SK-N-SH (cell line): ENCODE results near the gene TSPAN14. TPM values are rescaled to one million over a fixed set of nuclear protein-coding genes. Genes with fewer than 3 reads are reported as not detected.

Experiments used
- CTCF ChIA-PET: fragments of 300-600, 350-600 bp; formaldehyde crosslinking; extraction: SDS; loops from one replicate; lab custom pipeline; 2021; lab: Yijun Ruan, JAX
- POLR2A ChIA-PET: fragments of 350-600 bp; sonication (Branson Sonifier 250); formaldehyde crosslinking; extraction: SDS; loops from one replicate; lab custom pipeline; 2020; ENCODE audit warnings: antibody characterized with exemption, inconsistent platforms; lab: Yijun Ruan, JAX
- DNase-seq: peaks from one replicate; pipeline ENCODE4 v3.0.0; 2012
- H2AFZ ChIP-seq: fragments of 200-600 bp; sonication (generic); 2 replicates; pipeline ENCODE4 v1.8.1; 2016; ENCODE audit warnings: antibody characterized with exemption, mild to moderate bottlenecking, low read depth
- H3F3A ChIP-seq: fragments of 200-600 bp; sonication (generic); replicated peaks from 2 replicates; pipeline ENCODE3; 2016; ENCODE audit warnings: antibody characterized with exemption, mild to moderate bottlenecking; ENCODE audit not compliant: insufficient read depth
- H3K27ac ChIP-seq, 2 experiments: fragments of 200-500 bp in 1 of 2; fragments of 200-600 bp in 1 of 2; sonication (Bioruptor generic) in 1 of 2; sonication (generic), shearing (Covaris generic) in 1 of 2; 2 replicates each; pipeline versions ENCODE4 v1.5.1 to v1.6.1; 2014 to 2016; ENCODE audit warnings: low read depth in 2 of 2, inconsistent platforms in 1 of 2, low read length in 1 of 2, mild to moderate bottlenecking in 1 of 2, mixed read lengths in 1 of 2
- H3K27me3 ChIP-seq: fragments of 200-600 bp; sonication (generic), shearing (Covaris generic); 2 replicates; pipeline ENCODE4 v1.6.1; 2016; ENCODE audit warnings: mixed run types; ENCODE audit not compliant: insufficient read depth
- H3K36me3 ChIP-seq, 2 experiments: fragments of 200-500 bp in 1 of 2; fragments of 200-600 bp in 1 of 2; sonication (Bioruptor generic) in 1 of 2; sonication (generic) in 1 of 2; replicated peaks in 1 of 2; 2 replicates each; pipeline versions ENCODE3 to v1.5.1; 2014 to 2016; ENCODE audit warnings: low read length in 1 of 2, mild to moderate bottlenecking in 1 of 2; ENCODE audit not compliant: insufficient read depth in 2 of 2, control insufficient read depth in 1 of 2
- H3K4me1 ChIP-seq, 2 experiments: fragments of 200-500 bp in 1 of 2; fragments of 200-600 bp in 1 of 2; sonication (Bioruptor generic) in 1 of 2; sonication (generic), shearing (Covaris generic) in 1 of 2; 2 replicates each; pipeline versions ENCODE4 v1.5.1 to v1.6.1; 2014 to 2016; ENCODE audit warnings: low read depth in 1 of 2, low read length in 1 of 2, mixed run types in 1 of 2; ENCODE audit not compliant: insufficient read depth in 2 of 2, control insufficient read depth in 1 of 2
- H3K4me2 ChIP-seq: fragments of 200-600 bp; sonication (generic), shearing (Covaris generic); 2 replicates; pipeline ENCODE4 v1.6.1; 2017; ENCODE audit warnings: mixed run types
- H3K4me3 ChIP-seq, 2 experiments: fragments of 200-500 bp in 1 of 2; fragments of 200-600 bp in 1 of 2; sonication (Bioruptor generic) in 1 of 2; sonication (generic), shearing (Covaris generic) in 1 of 2; 2 replicates each; pipeline versions ENCODE4 v1.5.1 to v1.8.1; 2014 to 2016; ENCODE audit warnings: low read depth in 2 of 2, inconsistent platforms in 1 of 2, low read length in 1 of 2, mild to moderate bottlenecking in 1 of 2, mixed read lengths in 1 of 2, moderate library complexity in 1 of 2
- H3K79me2 ChIP-seq: fragments of 200-600 bp; sonication (generic); 2 replicates; pipeline ENCODE4 v1.8.1; 2017; ENCODE audit warnings: mild to moderate bottlenecking; ENCODE audit not compliant: insufficient read depth
- H3K9ac ChIP-seq: fragments of 200-600 bp; sonication (generic); 2 replicates; pipeline ENCODE4 v1.6.1; 2017; ENCODE audit warnings: mixed run types
- H3K9me2 ChIP-seq: fragments of 200-600 bp; sonication (generic); 2 replicates; pipeline ENCODE4 v1.6.1; 2017; ENCODE audit warnings: mixed run types
- H3K9me3 ChIP-seq: fragments of 200-600 bp; sonication (generic); 2 replicates; pipeline ENCODE4 v1.6.1; 2017; ENCODE audit warnings: mixed run types, mild to moderate bottlenecking, moderate library complexity
- H4K20me1 ChIP-seq: fragments of 200-600 bp; sonication (generic); 2 replicates; pipeline ENCODE4 v1.6.1; 2017; ENCODE audit warnings: mild to moderate bottlenecking, mixed run types; ENCODE audit not compliant: insufficient read depth
- CHD2 ChIP-seq: fragments of 150-350 bp; IDR thresholded peaks from 2 replicates; pipeline ENCODE4 v1.6.1; 2018; ENCODE audit warnings: low read length; ENCODE audit not compliant: partially characterized antibody
- CTCF ChIP-seq: fragments of 200-600 bp; sonication (generic); IDR thresholded peaks from 2 replicates; pipeline ENCODE4 v1.6.1; 2017; ENCODE audit warnings: antibody characterized with exemption, mild to moderate bottlenecking, moderate library complexity
- ELF1 ChIP-seq: IDR thresholded peaks from 2 replicates; pipeline ENCODE4 v1.4.0; 2012
- EP300 ChIP-seq, 2 experiments: IDR thresholded peaks; 2 replicates each; pipeline versions ENCODE4 v1.4.0 to v1.6.1; 2012; ENCODE audit warnings: borderline replicate concordance in 1 of 2, low read depth in 1 of 2, low read length in 1 of 2
- FOSL2 ChIP-seq: IDR thresholded peaks from 2 replicates; pipeline ENCODE4 v1.4.0; 2012; ENCODE audit warnings: low read depth, mild to moderate bottlenecking, moderate library complexity, borderline replicate concordance
- GABPA ChIP-seq: IDR thresholded peaks from 2 replicates; pipeline ENCODE4 v1.4.0; 2012; ENCODE audit warnings: low read depth, mild to moderate bottlenecking
- JUND ChIP-seq: IDR thresholded peaks from 2 replicates; pipeline ENCODE4 v1.4.0; 2012
- MEF2A ChIP-seq: IDR thresholded peaks from 2 replicates; pipeline ENCODE4 v1.4.0; 2012; ENCODE audit warnings: low read depth, borderline replicate concordance
- NFIC ChIP-seq: IDR thresholded peaks from 2 replicates; pipeline ENCODE4 v1.4.0; 2012; ENCODE audit warnings: borderline replicate concordance
- NRF1 ChIP-seq: IDR thresholded peaks from 2 replicates; pipeline ENCODE4 v1.6.1; 2012; ENCODE audit warnings: low read depth, mild to moderate bottlenecking, low read length
- REST ChIP-seq: IDR thresholded peaks from 2 replicates; pipeline ENCODE4 v1.6.1; 2012; ENCODE audit warnings: mild to moderate bottlenecking, low read depth, low read length, moderate library complexity
- RFX5 ChIP-seq: IDR thresholded peaks from 2 replicates; pipeline ENCODE4 v1.6.1; 2012; ENCODE audit warnings: mild to moderate bottlenecking, improper control_type of control experiment, low read length
- RXRA ChIP-seq: IDR thresholded peaks from 2 replicates; pipeline ENCODE4 v1.4.0; 2012; ENCODE audit warnings: low read depth, mild to moderate bottlenecking, borderline replicate concordance
- TAF1 ChIP-seq: IDR thresholded peaks from 2 replicates; pipeline ENCODE4 v1.6.1; 2012; ENCODE audit warnings: low read depth, mild to moderate bottlenecking, low read length, moderate library complexity, borderline replicate concordance
- USF2 ChIP-seq: fragments of 150-350 bp; IDR thresholded peaks from 2 replicates; pipeline ENCODE4 v1.6.1; 2017; ENCODE audit warnings: antibody characterized with exemption, low read length, low read depth, borderline replicate concordance
- WGBS: methylation state at CpG from one replicate; pipeline ENCODE4 v1.1.6; 2017; ENCODE audit warnings: low lambda C conversion rate; 5-methylcytosine and 5-hydroxymethylcytosine counted together
- polyA plus RNA-seq, 3 experiments: library from polyadenylated mRNA; depleted of rRNA; stranded (reverse); fragments of >200 nt; gene quantifications; 2 replicates each; pipeline ENCODE4 v1.2.3, GENCODE V29; 2012
- TF ChIP-seq, protein P1 (sequence below): IDR thresholded peaks from 2 replicates; pipeline ENCODE4 v1.4.0; 2012; ENCODE audit warnings: low read depth, borderline replicate concordance
- TF ChIP-seq, protein P2 (sequence below): IDR thresholded peaks from 2 replicates; pipeline ENCODE4; 2012

Gene TSPAN14
- polyA plus RNA-seq, 1 of the 3 experiments (the other 2 are of a cell fraction) = 78.1 TPM

DNA sequence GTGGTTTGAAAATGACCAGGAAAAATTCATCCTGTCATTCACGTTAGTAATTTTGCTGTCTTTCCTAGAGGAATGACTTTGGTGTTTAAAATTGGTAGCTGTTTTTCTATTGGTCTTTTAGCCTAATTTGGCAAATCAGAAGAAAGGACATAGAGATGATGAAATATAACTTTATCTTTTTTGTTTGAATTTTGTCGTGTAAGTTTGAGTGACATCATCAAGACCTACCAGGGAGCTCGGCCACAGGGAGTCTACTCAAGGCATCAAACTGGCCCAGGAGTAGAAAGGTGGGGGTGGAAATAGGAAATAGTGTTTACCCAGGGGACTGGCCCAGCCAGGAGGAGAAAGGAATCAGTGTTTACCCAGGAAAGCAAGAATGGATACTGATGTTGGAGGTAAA lies 21.0 kb upstream of the TSPAN14 start:
- Histone ChIP-seq H4K20me1 (no peaks in the 10 kb centered on the region), H3K9ac (no peak overlapping the region), H3K4me3 (no peak overlapping the region), H3K4me2 (no peak overlapping the region), H3K36me3 (peaks cover 5 to 6% of the 10 kb centered on the region in 2 experiments), H3K9me2 (no peaks in the 10 kb centered on the region), H3F3A (no peaks in the 10 kb centered on the region), H3K27me3 (no peaks in the 10 kb centered on the region), H3K27ac (no peak overlapping the region), H3K4me1 (no peaks in the 10 kb centered on the region; a peak in 1 of 4 replicates), H3K79me2 (no peaks in the 10 kb centered on the region), H2AFZ (no peak overlapping the region), H3K9me3 (no peaks in the 10 kb centered on the region)
- no peak for DNase-seq
- 83% methylated on average over 3 of the region's 3 CpGs for WGBS
- ChIA-PET CTCF (interaction anchor here (0.9 to 5.2 kb wide), 7 partner anchors 10 to 230 kb away, joined by 3 to 44 read pairs (median 3); no protein-coding TSS in a partner anchor), POLR2A (no interaction called here)
- TF ChIP-seq FOSL2 (no peak), CTCF (no peak), ELF1 (no peak), MEF2A (no peak), GABPA (no peak), NRF1 (no peak), RXRA (no peak), USF2 (no peak)
- TF ChIP-seq, protein P1, sequence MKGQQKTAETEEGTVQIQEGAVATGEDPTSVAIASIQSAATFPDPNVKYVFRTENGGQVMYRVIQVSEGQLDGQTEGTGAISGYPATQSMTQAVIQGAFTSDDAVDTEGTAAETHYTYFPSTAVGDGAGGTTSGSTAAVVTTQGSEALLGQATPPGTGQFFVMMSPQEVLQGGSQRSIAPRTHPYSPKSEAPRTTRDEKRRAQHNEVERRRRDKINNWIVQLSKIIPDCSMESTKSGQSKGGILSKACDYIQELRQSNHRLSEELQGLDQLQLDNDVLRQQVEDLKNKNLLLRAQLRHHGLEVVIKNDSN = no peak

DNA sequence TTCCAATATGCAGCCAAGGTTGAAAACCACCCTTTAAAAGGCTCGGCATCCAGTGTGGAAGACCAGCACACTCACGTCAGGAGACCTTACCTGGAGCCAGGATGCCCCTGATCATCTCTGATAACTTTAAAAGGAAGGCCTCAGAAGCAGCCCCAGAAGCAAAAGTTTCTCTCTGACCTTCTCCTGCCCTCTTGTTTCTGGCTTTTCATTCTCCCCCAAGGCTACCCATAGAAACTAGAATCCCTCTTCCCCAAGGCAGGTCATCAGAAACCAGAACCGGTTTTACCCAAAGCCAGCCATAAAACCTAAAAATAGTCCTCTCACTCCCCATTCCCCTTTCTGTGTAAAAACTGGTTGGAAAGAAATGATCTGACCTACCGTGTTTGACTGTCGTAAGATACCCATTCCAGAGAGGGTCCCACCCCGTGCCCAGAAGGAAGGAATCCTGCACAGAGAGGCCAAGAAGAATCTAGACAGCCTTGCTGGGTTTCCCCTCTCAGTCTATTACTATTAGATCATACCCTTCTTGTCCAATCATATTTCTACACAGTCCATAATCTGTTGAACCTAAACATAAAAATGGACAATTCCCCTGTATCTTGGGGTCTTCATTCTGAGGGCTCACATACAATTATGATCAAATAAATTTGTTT lies 17.5 kb upstream of the TSPAN14 start:
- CTCF ChIA-PET = interaction anchor here (0.9 to 1.6 kb wide), 3 partner anchors 8 to 69 kb away, joined by 4 to 5 read pairs (median 4); no protein-coding TSS in a partner anchor
- H2AFZ ChIP-seq = no peak overlapping the region
- no peaks in the 10 kb centered on the region for H3K9me2 ChIP-seq
- no peaks in the 10 kb centered on the region for H4K20me1 ChIP-seq
- no peaks in the 10 kb centered on the region for H3K27me3 ChIP-seq
- H3K9ac ChIP-seq = no peak overlapping the region
- H3K79me2 ChIP-seq = no peaks in the 10 kb centered on the region
- 82% methylated on average over 6 of the region's 6 CpGs for WGBS
- no peak overlapping the region for H3K4me3 ChIP-seq
- no peak overlapping the region for H3K4me2 ChIP-seq
- peaks cover 4 to 5% of the 10 kb centered on the region in 2 experiments for H3K36me3 ChIP-seq
- H3K4me1 ChIP-seq = no peaks in the 10 kb centered on the region
- H3F3A ChIP-seq = no peaks in the 10 kb centered on the region
- H3K9me3 ChIP-seq = no peaks in the 10 kb centered on the region
- POLR2A ChIA-PET = interaction anchor here (2.8 kb wide), 1 partner anchor 28 kb away, joined by 9 read pairs; the partner anchor contains the start of gene PRXL2A
- H3K27ac ChIP-seq = no peak overlapping the region
- no peak for DNase-seq
- TF ChIP-seq NFIC (no peak), NRF1 (no peak), RXRA (no peak), ELF1 (no peak), JUND (no peak), RFX5 (no peak), REST (no peak), CHD2 (no peak), EP300 (IDR thresholded peaks at IDR 0.05; ENCODE audit: borderline replicate concordance in 1 of 2, low read depth in 1 of 2, low read length in 1 of 2) (no peak), TAF1 (no peak), USF2 (no peak)
- TF ChIP-seq, protein P2, sequence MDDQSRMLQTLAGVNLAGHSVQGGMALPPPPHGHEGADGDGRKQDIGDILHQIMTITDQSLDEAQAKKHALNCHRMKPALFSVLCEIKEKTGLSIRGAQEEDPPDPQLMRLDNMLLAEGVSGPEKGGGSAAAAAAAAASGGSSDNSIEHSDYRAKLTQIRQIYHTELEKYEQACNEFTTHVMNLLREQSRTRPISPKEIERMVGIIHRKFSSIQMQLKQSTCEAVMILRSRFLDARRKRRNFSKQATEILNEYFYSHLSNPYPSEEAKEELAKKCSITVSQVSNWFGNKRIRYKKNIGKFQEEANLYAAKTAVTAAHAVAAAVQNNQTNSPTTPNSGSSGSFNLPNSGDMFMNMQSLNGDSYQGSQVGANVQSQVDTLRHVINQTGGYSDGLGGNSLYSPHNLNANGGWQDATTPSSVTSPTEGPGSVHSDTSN = no peak
